ENCODE measurements around the gene DUSP2. TPM values are rescaled to one million over a fixed set of nuclear protein-coding genes. Genes with fewer than 3 reads are reported as not detected.

Gene DUSP2
- total and polyA plus RNA-seq, 10 of the 15 experiments (the other 5 are each of a cell fraction or from before 2014, with no cell fraction given) = 9.7 to 212 (median 57.2) TPM

GRCh38 chr2:96106991-96107707 is 38.1 kb downstream of the DUSP2 start (continued):
- TF ChIP-seq USF2 (IDR thresholded peaks at IDR 0.05; ENCODE audit: borderline replicate concordance, low read depth, low read length) (no peak), SMAD1 (IDR thresholded peaks at IDR 0.05; ENCODE audit: low read depth, partially characterized antibody) (no peak), BMI1 (IDR thresholded peaks at IDR 0.05; ENCODE audit: borderline replicate concordance) (no peak)

- Histone ChIP-seq H3K36me3 (ENCODE audit: control insufficient read depth in 2 of 2, insufficient read depth in 2 of 2, low read length in 1 of 2) (no peaks in the 10 kb centered on the region), H3K79me2 (ENCODE audit: control insufficient read depth, insufficient read depth, low read length) (no peaks in the 10 kb centered on the region), H2AFZ (ENCODE audit: control insufficient read depth, low read depth, low read length) (no peak overlapping the region), H3K4me1 (ENCODE audit: control insufficient read depth, insufficient read depth, low read length) (no peaks in the 10 kb centered on the region), H3K9me3 (replicated peaks; ENCODE audit: control insufficient read depth, insufficient read depth, low read length) (peaks cover 4% of the 10 kb centered on the region; the same call in 2 of the 3 replicates), H3K4me3 (no peak overlapping the region), H3K27ac (ENCODE audit: control insufficient read depth, insufficient read depth) (no peak overlapping the region), H4K20me1 (ENCODE audit: control insufficient read depth, insufficient read depth) (no peaks in the 10 kb centered on the region), H3K27me3 (replicated peaks in 1 of 2; ENCODE audit: control insufficient read depth in 2 of 2, insufficient read depth in 2 of 2, low read length in 1 of 2) (no peaks in the 10 kb centered on the region), H3K9ac (ENCODE audit: control insufficient read depth, insufficient read depth, low read length) (no peak overlapping the region), H3K4me2 (ENCODE audit: control insufficient read depth, insufficient read depth) (no peak overlapping the region)
- WGBS (ENCODE audit: insufficient coverage, insufficient replicate concordance, low lambda C conversion rate, missing lambda C conversion rate) = 62% methylated on average over 8 of the region's 8 CpGs
- no TSS peak for BruUV-seq (replicated peaks)
- ChIA-PET SMC1A (ENCODE audit: uncharacterized antibody, unreplicated experiment) (no interaction called here), POLR2A (interaction anchor here (0.6 kb wide), 1 partner anchor 10 kb away, joined by 4 read pairs; no protein-coding TSS in a partner anchor), RAD21 (ENCODE audit: unreplicated experiment) (no interaction called here), CTCF (no interaction called here)
- no peak for FAIRE-seq
- in situ Hi-C loops (cut with MboI) (no loop called here), intact Hi-C loops (cut with micrococcal nuclease; ENCODE audit: unreplicated experiment) (no loop called here)
- no peak for ATAC-seq
- TF ChIP-seq CBX5 (IDR thresholded peaks at IDR 0.05; ENCODE audit: low read depth) (no peak), CHD2 (IDR thresholded peaks at IDR 0.05; ENCODE audit: borderline replicate concordance, low read depth, low read length) (no peak), JUND (IDR thresholded peaks at IDR 0.05; ENCODE audit: low read depth, low read length) (no peak), NR2F1 (conservative IDR thresholded peaks at IDR 0.05) (no peak), MAX (IDR thresholded peaks at IDR 0.05; ENCODE audit: low read depth, low read length) (no peak), MYB (IDR thresholded peaks at IDR 0.05; ENCODE audit: borderline replicate concordance, low read depth, low read length) (no peak), PBX3 (IDR thresholded peaks at IDR 0.05; ENCODE audit: insufficient replicate concordance, low read depth, low read length) (no peak), RB1 (IDR thresholded peaks at IDR 0.05; ENCODE audit: borderline replicate concordance) (no peak)
- no peak for DNase-seq (ENCODE audit: low read depth, low spot score)
Measured at GRCh38 chr2:96105994-96106715, 39.1 kb downstream of the DUSP2 start.

Data from GM12878 (cell line).